Measurements from ENCODE around the gene HAUS8.

- TF ChIP-seq, protein P1, sequence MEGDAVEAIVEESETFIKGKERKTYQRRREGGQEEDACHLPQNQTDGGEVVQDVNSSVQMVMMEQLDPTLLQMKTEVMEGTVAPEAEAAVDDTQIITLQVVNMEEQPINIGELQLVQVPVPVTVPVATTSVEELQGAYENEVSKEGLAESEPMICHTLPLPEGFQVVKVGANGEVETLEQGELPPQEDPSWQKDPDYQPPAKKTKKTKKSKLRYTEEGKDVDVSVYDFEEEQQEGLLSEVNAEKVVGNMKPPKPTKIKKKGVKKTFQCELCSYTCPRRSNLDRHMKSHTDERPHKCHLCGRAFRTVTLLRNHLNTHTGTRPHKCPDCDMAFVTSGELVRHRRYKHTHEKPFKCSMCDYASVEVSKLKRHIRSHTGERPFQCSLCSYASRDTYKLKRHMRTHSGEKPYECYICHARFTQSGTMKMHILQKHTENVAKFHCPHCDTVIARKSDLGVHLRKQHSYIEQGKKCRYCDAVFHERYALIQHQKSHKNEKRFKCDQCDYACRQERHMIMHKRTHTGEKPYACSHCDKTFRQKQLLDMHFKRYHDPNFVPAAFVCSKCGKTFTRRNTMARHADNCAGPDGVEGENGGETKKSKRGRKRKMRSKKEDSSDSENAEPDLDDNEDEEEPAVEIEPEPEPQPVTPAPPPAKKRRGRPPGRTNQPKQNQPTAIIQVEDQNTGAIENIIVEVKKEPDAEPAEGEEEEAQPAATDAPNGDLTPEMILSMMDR (IDR thresholded peaks at IDR 0.05): no peak
- TF ChIP-seq EZH2 (IDR thresholded peaks at IDR 0.05; ENCODE audit: borderline replicate concordance, insufficient read depth, low read depth, low read length, poor library complexity, severe bottlenecking): no peak
Measured at GRCh38 chr19:17036640-17037039, 38.6 kb downstream of the HAUS8 start.
